ENCODE data around the gene YTHDF1. TPM values are rescaled to one million over a fixed set of nuclear protein-coding genes. Genes with fewer than 3 reads are reported as not detected.
A peak's percentile ranks its signal among the peaks of the same experiment; 100 is the strongest.

The YTHDF1 gene
- total RNA-seq, 1 experiment from 2014 or later: 93.4 TPM

DNA sequence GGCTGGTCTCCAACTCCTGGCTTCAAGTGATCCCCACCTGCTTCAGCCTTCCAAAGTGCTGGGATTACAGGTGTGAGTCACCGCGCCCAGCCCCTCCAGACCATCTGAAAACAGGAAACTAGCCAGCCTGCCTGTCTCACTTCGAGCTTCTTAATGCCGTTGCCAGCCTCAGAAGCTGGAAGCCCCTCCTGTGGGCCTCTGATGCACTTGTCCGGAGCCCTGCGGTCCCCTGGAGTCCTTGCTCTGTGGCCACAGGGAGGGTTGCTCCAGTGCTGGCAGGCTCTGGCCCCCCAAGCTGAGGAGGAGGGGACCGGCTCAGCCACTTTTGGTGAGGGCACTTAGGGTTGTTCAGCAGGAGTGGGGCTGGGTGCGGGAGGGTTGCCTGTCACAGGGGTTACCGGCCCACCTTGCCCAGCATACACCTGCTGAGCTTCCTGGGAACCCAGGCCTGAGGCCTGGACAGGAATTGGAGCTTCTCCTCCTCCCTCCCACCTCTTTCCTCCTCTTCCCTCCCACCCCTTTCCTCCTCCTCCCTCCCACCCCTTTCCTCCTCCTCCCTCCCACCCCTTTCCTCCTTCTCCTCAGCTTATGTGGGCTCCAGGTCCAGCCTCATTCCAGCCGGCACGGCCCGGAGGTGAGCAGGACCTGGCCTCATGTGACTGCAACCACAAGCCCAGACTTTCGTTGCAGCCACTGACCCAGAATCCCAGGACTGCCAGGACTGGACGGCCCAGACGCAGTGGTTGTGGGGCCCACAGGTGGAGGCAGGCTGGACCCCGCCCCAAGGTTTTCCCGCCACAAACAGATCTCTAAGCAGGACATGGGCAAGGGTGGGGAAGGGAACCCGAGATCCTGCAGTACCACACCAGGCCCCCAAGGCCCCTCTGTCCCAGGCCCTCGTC, 10.4 kb upstream of the YTHDF1 start:
- intact Hi-C loops (cut with micrococcal nuclease; ENCODE audit: unreplicated experiment): no loop called here
- TF ChIP-seq, protein P1, sequence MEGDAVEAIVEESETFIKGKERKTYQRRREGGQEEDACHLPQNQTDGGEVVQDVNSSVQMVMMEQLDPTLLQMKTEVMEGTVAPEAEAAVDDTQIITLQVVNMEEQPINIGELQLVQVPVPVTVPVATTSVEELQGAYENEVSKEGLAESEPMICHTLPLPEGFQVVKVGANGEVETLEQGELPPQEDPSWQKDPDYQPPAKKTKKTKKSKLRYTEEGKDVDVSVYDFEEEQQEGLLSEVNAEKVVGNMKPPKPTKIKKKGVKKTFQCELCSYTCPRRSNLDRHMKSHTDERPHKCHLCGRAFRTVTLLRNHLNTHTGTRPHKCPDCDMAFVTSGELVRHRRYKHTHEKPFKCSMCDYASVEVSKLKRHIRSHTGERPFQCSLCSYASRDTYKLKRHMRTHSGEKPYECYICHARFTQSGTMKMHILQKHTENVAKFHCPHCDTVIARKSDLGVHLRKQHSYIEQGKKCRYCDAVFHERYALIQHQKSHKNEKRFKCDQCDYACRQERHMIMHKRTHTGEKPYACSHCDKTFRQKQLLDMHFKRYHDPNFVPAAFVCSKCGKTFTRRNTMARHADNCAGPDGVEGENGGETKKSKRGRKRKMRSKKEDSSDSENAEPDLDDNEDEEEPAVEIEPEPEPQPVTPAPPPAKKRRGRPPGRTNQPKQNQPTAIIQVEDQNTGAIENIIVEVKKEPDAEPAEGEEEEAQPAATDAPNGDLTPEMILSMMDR (IDR thresholded peaks at IDR 0.05; ENCODE audit: unreplicated experiment): no peak

DNA sequence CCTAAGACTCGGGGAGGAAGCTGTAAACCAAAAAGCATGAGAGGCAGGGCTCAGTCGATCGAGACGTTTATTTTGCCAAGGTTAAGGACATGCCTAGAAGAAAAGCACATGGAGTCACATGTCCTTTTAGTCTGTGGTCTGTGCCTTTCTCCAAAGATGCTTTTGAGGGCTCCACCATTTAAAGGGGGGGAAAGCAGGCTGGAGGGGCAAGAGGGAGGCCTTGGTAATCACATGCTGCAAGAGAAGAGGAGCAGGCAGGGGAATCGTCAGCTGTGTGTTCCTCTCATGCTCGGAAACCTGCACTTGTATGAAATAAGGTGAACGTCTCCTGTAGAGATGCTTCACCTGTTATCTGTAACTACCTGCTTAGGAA, 9.1 kb upstream of the YTHDF1 start:
- Mint-ChIP-seq H3K9me3 (ENCODE audit: low read depth, unreplicated experiment) (no peaks in the 10 kb centered on the region), H3K4me3 (ENCODE audit: low read depth, unreplicated experiment) (peak overlapping the region; percentile 4), H3K27ac (ENCODE audit: unreplicated experiment) (no peak overlapping the region), H3K4me1 (ENCODE audit: low read depth, unreplicated experiment) (peaks cover 24% of the 10 kb centered on the region), H3K27me3 (ENCODE audit: unreplicated experiment) (peaks cover 29% of the 10 kb centered on the region), H3K36me3 (ENCODE audit: insufficient read depth, unreplicated experiment) (peaks cover 9% of the 10 kb centered on the region)
- BruUV-seq (replicated peaks): no TSS peak
- TF ChIP-seq, protein P1 (IDR thresholded peaks at IDR 0.05; ENCODE audit: unreplicated experiment): no peak
- CTCF ChIA-PET: interaction anchor here (0.7 to 4.6 kb wide), 10 partner anchors 9 to 157 kb away, joined by 3 to 68 read pairs (median 9); partner anchors contain the start of genes BIRC7 and NKAIN4
- intact Hi-C loops (cut with micrococcal nuclease; ENCODE audit: unreplicated experiment): no loop called here
- no peak for DNase-seq

More for the DNA sequence above, 10.4 kb upstream of the YTHDF1 start:
- peaks cover 9% of the 10 kb centered on the region for H3K36me3 Mint-ChIP-seq (ENCODE audit: insufficient read depth, unreplicated experiment)
- peaks cover 17% of the 10 kb centered on the region for H3K27me3 Mint-ChIP-seq (ENCODE audit: unreplicated experiment)
- H3K9me3 Mint-ChIP-seq (ENCODE audit: low read depth, unreplicated experiment): no peaks in the 10 kb centered on the region
- H3K4me3 Mint-ChIP-seq (ENCODE audit: low read depth, unreplicated experiment): no peak overlapping the region
- H3K4me1 Mint-ChIP-seq (ENCODE audit: low read depth, unreplicated experiment): peaks cover 29% of the 10 kb centered on the region
- peak; percentile 36 for DNase-seq
- CTCF ChIA-PET: interaction anchor here (1.9 to 4.6 kb wide), 2 partner anchors 7 to 15 kb away, joined by 4 to 68 read pairs; partner anchors contain the start of gene BIRC7
- BruUV-seq (replicated peaks): no TSS peak
- H3K27ac Mint-ChIP-seq (ENCODE audit: unreplicated experiment): no peak overlapping the region

DNA sequence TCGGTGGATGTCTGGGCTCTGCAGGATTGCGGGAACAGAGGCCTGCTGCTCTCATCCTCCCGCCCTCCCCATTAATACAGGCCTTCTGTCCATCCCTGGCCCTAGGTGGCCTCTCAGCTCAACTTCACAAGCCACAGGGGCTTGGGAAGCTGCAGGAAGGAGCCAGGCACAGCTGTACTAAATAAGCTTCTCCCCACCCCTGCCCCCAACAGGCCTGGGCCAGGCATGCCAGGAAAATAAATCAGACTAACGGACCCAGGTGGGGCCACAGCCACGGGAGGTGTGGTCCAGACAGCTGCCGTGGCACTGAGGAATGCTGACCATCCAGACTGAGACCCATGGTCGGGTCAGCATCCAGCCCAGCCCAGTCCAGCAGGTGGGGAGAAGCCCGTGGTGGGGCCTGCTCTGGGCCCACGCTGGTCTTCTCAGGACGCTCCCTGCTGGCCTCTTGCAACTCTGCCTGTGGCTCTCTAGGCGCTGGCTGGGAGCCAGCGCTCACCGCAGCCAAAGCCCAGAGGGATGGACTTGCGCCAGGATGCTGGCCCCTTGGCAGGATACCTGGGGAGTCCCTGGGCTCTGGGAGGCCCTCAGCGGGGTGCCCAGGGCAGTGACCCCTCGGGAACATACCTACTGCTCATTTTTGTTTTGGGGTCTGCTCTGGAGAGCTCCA, 8.6 kb upstream of the YTHDF1 start:
- peaks cover 24% of the 10 kb centered on the region for H3K4me1 Mint-ChIP-seq (ENCODE audit: low read depth, unreplicated experiment)
- DNase-seq: peak; percentile 82
- CTCF ChIA-PET: interaction anchor here (0.6 to 4.6 kb wide), 16 partner anchors 9 to 157 kb away, joined by 3 to 68 read pairs (median 6); partner anchors contain the start of genes BIRC7 and NKAIN4
- H3K27ac Mint-ChIP-seq (ENCODE audit: unreplicated experiment): no peak overlapping the region
- H3K9me3 Mint-ChIP-seq (ENCODE audit: low read depth, unreplicated experiment): no peaks in the 10 kb centered on the region
- peaks cover 9% of the 10 kb centered on the region for H3K36me3 Mint-ChIP-seq (ENCODE audit: insufficient read depth, unreplicated experiment)
- TF ChIP-seq, protein P1 (IDR thresholded peaks at IDR 0.05; ENCODE audit: unreplicated experiment): no peak
- peaks cover 34% of the 10 kb centered on the region for H3K27me3 Mint-ChIP-seq (ENCODE audit: unreplicated experiment)
- H3K4me3 Mint-ChIP-seq (ENCODE audit: low read depth, unreplicated experiment): peak overlapping the region; percentile 4
- intact Hi-C loops (cut with micrococcal nuclease; ENCODE audit: unreplicated experiment): loop anchor here (5.0 kb wide), 2 partner anchors 158 to 313 kb away; partner anchors contain the start of gene PTK6
- no TSS peak for BruUV-seq (replicated peaks)

DNA sequence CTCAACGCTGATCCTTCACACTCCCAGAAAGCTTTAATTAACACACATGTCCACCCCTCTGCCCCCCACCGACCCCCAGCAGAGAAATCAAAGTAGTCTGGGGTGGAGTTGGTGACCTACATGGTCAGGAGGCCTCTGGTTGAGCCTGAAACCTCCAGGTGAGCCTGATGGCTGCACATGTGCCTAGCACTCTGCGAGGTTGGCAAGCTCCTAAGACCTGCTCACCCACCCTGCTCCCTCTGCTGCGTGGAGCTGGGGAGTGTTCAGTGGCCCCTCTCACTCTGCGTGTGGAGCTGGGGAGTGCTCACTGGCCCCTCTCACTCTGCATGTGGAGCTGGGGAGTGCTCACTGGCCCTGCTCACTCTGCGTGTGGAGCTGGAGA, 7.9 kb upstream of the YTHDF1 start:
- no peak for DNase-seq
- no peaks in the 10 kb centered on the region for H3K9me3 Mint-ChIP-seq (ENCODE audit: low read depth, unreplicated experiment)
- TF ChIP-seq, protein P1 (IDR thresholded peaks at IDR 0.05; ENCODE audit: unreplicated experiment): no peak
- no peak overlapping the region for H3K27ac Mint-ChIP-seq (ENCODE audit: unreplicated experiment)
- H3K4me1 Mint-ChIP-seq (ENCODE audit: low read depth, unreplicated experiment): peaks cover 24% of the 10 kb centered on the region
- BruUV-seq (replicated peaks): no TSS peak
- peaks cover 36% of the 10 kb centered on the region for H3K27me3 Mint-ChIP-seq (ENCODE audit: unreplicated experiment)
- peaks cover 6% of the 10 kb centered on the region for H3K36me3 Mint-ChIP-seq (ENCODE audit: insufficient read depth, unreplicated experiment)
- H3K4me3 Mint-ChIP-seq (ENCODE audit: low read depth, unreplicated experiment): no peak overlapping the region
- intact Hi-C loops (cut with micrococcal nuclease; ENCODE audit: unreplicated experiment): loop anchor here (5.0 kb wide), 2 partner anchors 158 to 313 kb away; partner anchors contain the start of gene PTK6
- CTCF ChIA-PET: interaction anchor here (0.6 to 4.6 kb wide), 26 partner anchors 9 to 349 kb away, joined by 3 to 68 read pairs (median 5); partner anchors contain the start of genes ARFGAP1, BIRC7 and NKAIN4
